Motor neuron (in vitro differentiated cells): ENCODE data around the gene COL19A1. TPM values are rescaled to one million over a fixed set of nuclear protein-coding genes. Genes with fewer than 3 reads are reported as not detected.

Experiments
- ATAC-seq, 8 experiments: fragments of 200-7000 bp; cut with Tn5 transposase; replicated peaks in 6 of 8; 2 replicates each; pipeline ENCODE4 v1.8.0; 2021; ENCODE audit warnings: mild to moderate bottlenecking in 8 of 8, moderate library complexity in 8 of 8
- H3K27ac ChIP-seq, 2 donors: fragments of 250-450 bp; sonication (Bioruptor Pico); 2 replicates each; pipeline ENCODE4 v1.9.0; 2021; ENCODE audit warnings: antibody characterized with exemption in 2 of 2, mild to moderate bottlenecking in 2 of 2, moderate library complexity in 1 of 2
- H3K4me1 ChIP-seq, 2 donors: fragments of 250-450 bp; sonication (Bioruptor Pico); replicated peaks in 1 of 2; 2 replicates each; pipeline ENCODE4 v1.6.1; 2021; ENCODE audit warnings: antibody characterized with exemption in 2 of 2, mild to moderate bottlenecking in 2 of 2, moderate library complexity in 1 of 2
- H3K4me3 ChIP-seq, 5 donors: fragments of 250-450 bp; sonication (Bioruptor Pico); 2 replicates each; pipeline ENCODE4 v1.9.0; 2021; ENCODE audit warnings: antibody characterized with exemption in 5 of 5, mild to moderate bottlenecking in 5 of 5, moderate library complexity in 4 of 5
- WGBS, 10 experiments: fragments of 450-650 bp; shearing (Covaris generic); methylation state at CpG; one replicate each; pipeline ENCODE4 v1.0.0; 2022; 5-methylcytosine and 5-hydroxymethylcytosine counted together
- in situ Hi-C, 9 experiments: fragments of 400-800 bp; cut with MboI; loops; one replicate each; pipeline ENCODE4 v1.15.0; 2021; ENCODE audit warnings: low sequenced_read_pairs in 9 of 9, low pct_unique_long_range_greater_than_20kb in 2 of 9; ENCODE audit not compliant: unreplicated experiment in 9 of 9
- total RNA-seq, 8 experiments: library from RNA; unstranded; fragments of 300-600 nt; gene quantifications; 2 replicates each; pipeline versions ENCODE4 v1.2.3 to v1.2.4, GENCODE V29; 2022

The COL19A1 gene
- total RNA-seq, 8 experiments from 2014 or later: 0.45 to 5.9 (median 0.92) TPM

GRCh38 chr6:70110126-70111022, 244.0 kb downstream of the COL19A1 start:
- H3K27ac ChIP-seq: no peak overlapping the region
- no peak for ATAC-seq
- WGBS, 10 experiments: 7 to 95% (median 72%) methylated on average over 1 to 2 of the region's 2 CpGs; no CpG with 5 or more reads in 1 of the 10 experiments
- no peak overlapping the region for H3K4me3 ChIP-seq
- in situ Hi-C loops: loop anchor here in 6 of 9 experiments (25.0 kb wide), 3 partner anchors 273 to 1473 kb away; partner anchors contain the start of gene ADGRB3 (in 3 of the 6)
- peaks cover 0 to 24% of the 10 kb centered on the region in 2 donors for H3K4me1 ChIP-seq

GRCh38 chr6:70111737-70112136, 245.4 kb downstream of the COL19A1 start:
- peaks cover 0 to 24% of the 10 kb centered on the region in 2 donors for H3K4me1 ChIP-seq
- H3K27ac ChIP-seq: no peak overlapping the region
- no peak for ATAC-seq
- H3K4me3 ChIP-seq: no peak overlapping the region
- in situ Hi-C loops: loop anchor here in 6 of 9 experiments (25.0 kb wide), 3 partner anchors 274 to 1474 kb away; partner anchors contain the start of gene ADGRB3 (in 3 of the 6)

GRCh38 chr6:70112716-70113115, 246.4 kb downstream of the COL19A1 start:
- 6 to 75% (median 51%) methylated on average over 2 to 5 of the region's 5 CpGs; no CpG with 5 or more reads in 2 of the 10 experiments for WGBS, 10 experiments
- in situ Hi-C loops: loop anchor here in 6 of 9 experiments (25.0 kb wide), 3 partner anchors 275 to 1475 kb away; partner anchors contain the start of gene ADGRB3 (in 3 of the 6)

GRCh38 chr6:70113171-70113570, 246.8 kb downstream of the COL19A1 start:
- in situ Hi-C loops: loop anchor here in 6 of 9 experiments (25.0 kb wide), 3 partner anchors 276 to 1476 kb away; partner anchors contain the start of gene ADGRB3 (in 3 of the 6)

More at GRCh38 chr6:70112716-70113115, 246.4 kb downstream of the COL19A1 start:
- H3K4me1 ChIP-seq: peaks cover 0 to 21% of the 10 kb centered on the region in 2 donors
- ATAC-seq: peak in 7 of 8 experiments; percentile 42 to 85 (median 77)
- no peak overlapping the region for H3K4me3 ChIP-seq
- H3K27ac ChIP-seq: no peak overlapping the region

GRCh38 chr6:70118670-70119069, 252.3 kb downstream of the COL19A1 start:
- H3K27ac ChIP-seq: no peak overlapping the region
- no peaks in the 10 kb centered on the region for H3K4me1 ChIP-seq
- H3K4me3 ChIP-seq: no peak overlapping the region
- 13 to 83% (median 52%) methylated on average over 1 to 2 of the region's 2 CpGs; no CpG with 5 or more reads in 1 of the 10 experiments for WGBS, 10 experiments
- peak in 1 of 8 experiments; percentile 36 for ATAC-seq
- in situ Hi-C loops: loop anchor here in 6 of 9 experiments (25.0 kb wide), 3 partner anchors 281 to 1481 kb away; partner anchors contain the start of gene ADGRB3 (in 3 of the 6)

More at GRCh38 chr6:70113171-70113570, 246.8 kb downstream of the COL19A1 start:
- H3K4me1 ChIP-seq: peaks cover 0 to 17% of the 10 kb centered on the region in 2 donors
- H3K4me3 ChIP-seq: no peak overlapping the region
- WGBS, 10 experiments: 44 to 100% (median 83%) methylated on average over 1 of the region's 1 CpG; no CpG with 5 or more reads in 4 of the 10 experiments
- peak in 1 of 8 experiments; percentile 19 for ATAC-seq
- H3K27ac ChIP-seq: no peak overlapping the region

- Histone ChIP-seq H3K4me3 (no peak overlapping the region), H3K27ac (no peak overlapping the region), H3K4me1 (no peaks in the 10 kb centered on the region)
- no peak for ATAC-seq
- WGBS, 10 experiments: 68 to 100% (median 92%) methylated on average over 1 to 7 of the region's 7 CpGs; no CpG with 5 or more reads in 1 of the 10 experiments
- in situ Hi-C loops: loop anchor here in 6 of 9 experiments (25.0 kb wide), 3 partner anchors 282 to 1482 kb away; partner anchors contain the start of gene ADGRB3 (in 3 of the 6)
Observed at GRCh38 chr6:70119218-70119835, 253.0 kb downstream of the COL19A1 start.

- ATAC-seq: no peak
- H3K4me3 ChIP-seq: no peak overlapping the region
- in situ Hi-C loops: loop anchor here in 6 of 9 experiments (25.0 kb wide), 3 partner anchors 287 to 1487 kb away; partner anchors contain the start of gene ADGRB3 (in 3 of the 6)
- no peak overlapping the region for H3K27ac ChIP-seq
- WGBS, 10 experiments: 20 to 100% (median 83%) methylated on average over 1 of the region's 1 CpG; no CpG with 5 or more reads in 3 of the 10 experiments
- H3K4me1 ChIP-seq: peaks cover 3 to 14% of the 10 kb centered on the region in 2 donors
Observed at GRCh38 chr6:70124443-70124842, 258.1 kb downstream of the COL19A1 start.

GRCh38 chr6:70124882-70125545, 258.7 kb downstream of the COL19A1 start:
- WGBS, 10 experiments: 0 to 100% (median 48%) methylated on average over 1 to 3 of the region's 3 CpGs
- Histone ChIP-seq H3K27ac (peak overlapping the region; percentile 4 to 57), H3K4me1 (peaks cover 3 to 14% of the 10 kb centered on the region in 2 donors), H3K4me3 (no peak overlapping the region)
- peak; percentile 36 to 99 (median 98) for ATAC-seq
- in situ Hi-C loops: loop anchor here in 6 of 9 experiments (25.0 kb wide), 3 partner anchors 288 to 1488 kb away; partner anchors contain the start of gene ADGRB3 (in 3 of the 6)

- Histone ChIP-seq H3K4me3 (no peak overlapping the region), H3K4me1 (peaks cover 3 to 16% of the 10 kb centered on the region in 2 donors), H3K27ac (peak overlapping the region; percentile 4 to 57)
- in situ Hi-C loops: no loop called here
- 36 to 100% (median 88%) methylated on average over 2 to 3 of the region's 3 CpGs for WGBS, 10 experiments
- ATAC-seq: peak in 4 of 8 experiments; percentile 14 to 70 (median 57)
Observed at GRCh38 chr6:70125602-70126001, 259.2 kb downstream of the COL19A1 start.

GRCh38 chr6:70129341-70129740, 263.0 kb downstream of the COL19A1 start:
- ATAC-seq: no peak
- no peak overlapping the region for H3K27ac ChIP-seq
- WGBS, 10 experiments: 80 to 100% (median 94%) methylated on average over 1 to 3 of the region's 3 CpGs; no CpG with 5 or more reads in 4 of the 10 experiments
- no peak overlapping the region for H3K4me3 ChIP-seq
- peaks cover 3 to 29% of the 10 kb centered on the region in 2 donors for H3K4me1 ChIP-seq
- in situ Hi-C loops: no loop called here

GRCh38 chr6:70130865-70131264, 264.5 kb downstream of the COL19A1 start:
- WGBS, 10 experiments: 33 to 80% (median 71%) methylated on average over 1 of the region's 1 CpG; no CpG with 5 or more reads in 4 of the 10 experiments
- in situ Hi-C loops: no loop called here
- peak in 1 of 8 experiments; percentile 35 for ATAC-seq

GRCh38 chr6:70131528-70131927, 265.2 kb downstream of the COL19A1 start:
- peaks cover 0 to 14% of the 10 kb centered on the region in 2 donors for H3K4me1 ChIP-seq
- H3K4me3 ChIP-seq: no peak overlapping the region
- in situ Hi-C loops: no loop called here
- ATAC-seq: peak in 3 of 8 experiments; percentile 23 to 52 (median 38)
- H3K27ac ChIP-seq: no peak overlapping the region
- WGBS, 10 experiments: 11 to 95% (median 71%) methylated on average over 1 to 2 of the region's 2 CpGs

More at GRCh38 chr6:70130865-70131264, 264.5 kb downstream of the COL19A1 start:
- H3K27ac ChIP-seq: no peak overlapping the region
- no peak overlapping the region for H3K4me3 ChIP-seq
- peaks cover 0 to 20% of the 10 kb centered on the region in 2 donors for H3K4me1 ChIP-seq
